ENCODE results near the gene RPS25. TPM values are rescaled to one million over a fixed set of nuclear protein-coding genes. Genes with fewer than 3 reads are reported as not detected.
"Not testable (repeated sequence)": the region's sequence is repeated elsewhere in the genome, so short reads cannot be mapped to it uniquely, and the experiment has no call there.

Gene RPS25
- total RNA-seq, 2 experiments from 2014 or later, result 1,257 to 1,287 TPM

DNA sequence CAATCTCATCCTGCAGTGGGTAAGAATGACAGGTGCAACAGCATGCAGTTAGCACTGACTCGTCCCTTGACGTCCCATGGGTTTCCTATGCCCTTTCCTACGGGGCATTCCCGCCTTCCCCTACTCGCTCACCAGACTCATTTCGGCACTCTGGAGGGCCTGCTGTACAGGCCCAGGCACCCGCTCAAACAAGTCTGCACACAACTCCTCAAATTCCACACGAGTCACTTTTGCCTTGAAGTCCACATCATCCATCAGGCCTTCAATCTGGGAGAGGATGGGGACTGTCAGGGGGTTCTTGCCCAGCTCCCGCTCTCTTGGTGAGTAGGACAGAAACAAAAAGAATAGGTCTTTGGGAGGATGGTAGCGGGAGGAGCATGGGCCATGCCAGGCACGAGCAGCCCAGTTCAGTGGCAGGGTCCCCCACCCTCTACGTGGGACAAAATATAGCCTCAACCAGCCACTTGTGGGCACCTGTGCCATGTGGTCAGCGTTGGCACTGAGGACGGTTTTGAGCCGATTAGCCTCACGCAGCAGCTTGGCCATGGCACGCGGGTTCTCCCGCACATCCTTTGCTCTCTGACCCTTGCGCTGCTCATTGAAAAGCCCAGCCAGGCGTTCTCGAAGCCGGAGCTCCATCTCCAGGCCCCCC is 34.1 kb upstream of the RPS25 start:
- H3K9me3 Mint-ChIP-seq, result no peaks in the 10 kb centered on the region
- H3K4me3 Mint-ChIP-seq, result no peak overlapping the region
- no peak for DNase-seq
- no peaks in the 10 kb centered on the region for H3K27me3 Mint-ChIP-seq
- H3K4me1 Mint-ChIP-seq, result peaks cover 56% of the 10 kb centered on the region
- ChIA-PET POLR2A (interaction anchor here (1.1 to 2.1 kb wide), 3 partner anchors 8 to 42 kb away, joined by 3 to 5 read pairs (median 4); no protein-coding TSS in a partner anchor), CTCF (no interaction called here)
- peaks cover 78% of the 10 kb centered on the region for H3K36me3 Mint-ChIP-seq (ENCODE audit: low read depth)
- H3K27ac Mint-ChIP-seq, result peak overlapping the region; percentile 47

DNA sequence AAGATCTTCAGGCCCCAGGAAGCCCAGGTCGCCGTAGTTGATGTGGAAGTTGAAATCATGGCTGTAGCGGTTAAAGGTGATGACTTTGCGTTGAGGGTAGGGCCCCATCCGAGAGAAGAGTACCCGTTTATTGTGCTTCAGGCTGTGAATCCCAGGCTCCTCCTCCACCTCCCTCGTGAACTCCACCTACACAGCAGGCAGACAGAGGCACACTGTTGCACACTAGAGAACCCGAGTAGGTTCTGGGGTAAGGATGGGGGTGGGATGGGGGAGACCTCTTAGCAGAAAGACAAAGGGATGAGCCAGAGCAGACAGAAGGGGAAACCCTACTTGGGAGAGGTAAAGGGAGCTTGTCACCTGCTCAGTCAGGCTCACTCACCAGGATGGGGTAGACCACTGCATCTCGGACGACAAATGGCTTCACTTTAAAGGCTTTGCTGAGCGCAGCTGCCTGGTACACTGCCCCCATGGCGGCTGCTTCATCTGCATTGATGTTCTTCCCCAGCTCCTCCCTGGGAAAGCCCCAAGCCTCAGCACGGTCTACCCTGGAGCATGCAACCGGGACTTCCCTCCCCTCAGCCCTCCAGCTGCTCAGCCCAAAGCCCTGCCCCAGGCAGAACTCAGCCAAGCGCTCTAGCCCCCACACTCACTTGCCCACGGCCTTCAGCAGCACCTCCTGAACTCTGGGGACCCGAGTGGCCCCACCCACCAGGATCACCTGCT is 33.5 kb upstream of the RPS25 start:
- Mint-ChIP-seq H3K4me1 (peaks cover 56% of the 10 kb centered on the region), H3K9me3 (no peaks in the 10 kb centered on the region), H3K27ac (peak overlapping the region; percentile 47), H3K27me3 (no peaks in the 10 kb centered on the region), H3K36me3 (ENCODE audit: low read depth) (peaks cover 82% of the 10 kb centered on the region), H3K4me3 (no peak overlapping the region)
- POLR2A ChIA-PET, result interaction anchor here (1.1 to 2.1 kb wide), 6 partner anchors 8 to 43 kb away, joined by 3 to 6 read pairs (median 4); partner anchors contain the start of genes TRAPPC4 and VPS11
- DNase-seq, result no peak
- CTCF ChIA-PET, result no interaction called here

DNA sequence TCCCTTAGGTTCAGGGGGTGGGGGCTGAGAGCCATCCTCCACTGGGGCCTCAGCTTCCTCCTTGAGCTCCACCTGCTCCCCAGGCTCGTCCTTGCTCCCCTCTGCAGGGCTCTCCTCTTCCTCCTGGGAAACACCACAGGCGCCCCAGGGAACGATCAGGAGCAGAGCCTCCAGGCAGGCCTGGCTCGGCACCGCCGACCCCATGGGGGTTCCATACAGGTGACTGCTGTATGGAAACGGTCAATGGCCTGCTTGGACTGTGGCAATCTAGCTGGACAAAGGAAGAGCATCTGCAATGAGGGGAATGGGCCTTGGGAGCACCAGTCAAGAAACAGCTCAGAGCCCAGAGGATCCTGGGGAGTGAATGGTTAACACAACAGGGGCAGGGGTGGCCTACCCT is 30.9 kb upstream of the RPS25 start:
- H3K4me3 Mint-ChIP-seq, result no peak overlapping the region
- H3K36me3 Mint-ChIP-seq (ENCODE audit: low read depth), result peaks cover 83% of the 10 kb centered on the region
- ChIA-PET CTCF (no interaction called here), POLR2A (interaction anchor here (1.4 to 2.0 kb wide), 2 partner anchors 19 to 29 kb away, joined by 4 to 7 read pairs; partner anchors contain the start of gene VPS11)
- DNase-seq, result no peak
- H3K27ac Mint-ChIP-seq, result no peak overlapping the region
- H3K27me3 Mint-ChIP-seq, result no peaks in the 10 kb centered on the region
- H3K4me1 Mint-ChIP-seq, result peaks cover 33% of the 10 kb centered on the region
- H3K9me3 Mint-ChIP-seq, result no peaks in the 10 kb centered on the region

DNA sequence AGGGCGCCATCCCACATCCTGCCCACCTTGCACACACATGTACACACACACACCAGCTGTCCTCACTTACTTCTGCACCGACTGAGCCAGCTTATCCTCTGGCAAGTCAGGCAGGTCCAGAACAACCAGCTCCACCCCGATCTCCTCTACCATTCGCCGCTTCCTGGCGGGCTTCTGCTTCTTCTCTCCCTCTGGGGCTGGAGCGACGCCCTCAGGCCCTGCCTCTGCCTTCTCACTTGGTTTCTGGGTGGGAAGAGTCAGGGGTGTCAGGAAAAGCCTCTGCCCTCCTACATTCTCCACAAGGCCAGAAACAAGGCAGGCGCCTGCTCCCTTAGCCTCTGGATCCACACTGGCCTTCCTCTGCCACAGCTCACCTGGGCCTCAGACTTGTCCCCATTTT is 30.5 kb upstream of the RPS25 start:
- peaks cover 80% of the 10 kb centered on the region for H3K36me3 Mint-ChIP-seq (ENCODE audit: low read depth)
- H3K27ac Mint-ChIP-seq, result no peak overlapping the region
- peaks cover 29% of the 10 kb centered on the region for H3K4me1 Mint-ChIP-seq
- DNase-seq, result no peak
- H3K27me3 Mint-ChIP-seq, result no peaks in the 10 kb centered on the region
- CTCF ChIA-PET, result interaction anchor here (1.1 to 1.4 kb wide), 2 partner anchors 17 to 359 kb away, joined by 3 to 4 read pairs; no protein-coding TSS in a partner anchor
- no peaks in the 10 kb centered on the region for H3K9me3 Mint-ChIP-seq
- POLR2A ChIA-PET, result interaction anchor here (1.4 to 2.6 kb wide), 3 partner anchors 8 to 29 kb away, joined by 4 to 16 read pairs (median 7); partner anchors contain the start of genes HYOU1 and VPS11
- H3K4me3 Mint-ChIP-seq, result no peak overlapping the region

DNA sequence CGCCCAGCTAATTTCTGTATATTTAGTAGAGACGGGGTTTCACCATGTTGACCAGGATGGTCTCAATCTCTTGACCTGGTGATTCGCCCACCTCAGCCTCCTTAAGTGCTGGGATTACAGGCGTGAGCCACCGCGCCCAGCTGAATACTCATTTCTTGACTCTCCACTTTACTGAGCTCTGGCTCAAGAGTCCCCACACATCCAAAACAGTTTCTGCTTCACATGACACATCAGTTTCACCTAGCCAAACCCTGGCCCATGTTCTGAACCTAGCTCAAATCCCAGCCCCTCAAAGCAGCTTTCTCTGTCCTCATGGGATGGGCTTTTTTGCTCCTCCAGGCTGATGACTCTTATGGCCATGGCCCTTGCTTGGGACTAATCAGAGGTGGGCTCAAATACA is 29.1 kb upstream of the RPS25 start:
- POLR2A ChIA-PET, result interaction anchor here (2.0 to 2.6 kb wide), 3 partner anchors 9 to 27 kb away, joined by 4 to 16 read pairs (median 6); partner anchors contain the start of genes HYOU1 and SLC37A4
- H3K4me1 Mint-ChIP-seq, result peaks cover 18% of the 10 kb centered on the region
- H3K4me3 Mint-ChIP-seq, result no peak overlapping the region
- DNase-seq, result no peak
- no peak overlapping the region for H3K27ac Mint-ChIP-seq
- peaks cover 68% of the 10 kb centered on the region for H3K36me3 Mint-ChIP-seq (ENCODE audit: low read depth)
- CTCF ChIA-PET, result interaction anchor here (0.8 to 1.4 kb wide), 2 partner anchors 9 to 357 kb away, joined by 3 to 4 read pairs; no protein-coding TSS in a partner anchor
- no peaks in the 10 kb centered on the region for H3K27me3 Mint-ChIP-seq
- no peaks in the 10 kb centered on the region for H3K9me3 Mint-ChIP-seq

DNA sequence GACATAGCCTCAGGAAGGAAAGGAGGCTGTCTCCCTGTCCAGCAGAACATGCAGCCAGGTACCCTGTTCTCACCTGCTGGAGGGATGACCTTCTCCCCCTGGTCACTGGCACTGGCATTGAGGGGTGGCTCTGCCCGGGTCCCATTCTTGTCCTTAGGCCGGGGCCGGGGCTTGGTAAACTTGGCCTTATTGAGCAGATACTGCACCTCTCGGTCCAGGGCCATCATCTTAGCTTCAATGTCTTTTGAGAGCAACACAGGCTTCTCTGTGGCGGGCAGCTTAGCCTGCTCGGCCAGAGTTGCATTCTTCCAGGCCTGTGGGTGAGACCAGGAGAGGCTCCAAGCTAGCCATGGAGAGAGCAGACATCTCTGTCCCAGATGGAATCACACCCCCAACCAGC is 28.3 kb upstream of the RPS25 start:
- no peaks in the 10 kb centered on the region for H3K9me3 Mint-ChIP-seq
- CTCF ChIA-PET, result interaction anchor here (0.6 to 0.8 kb wide), 3 partner anchors 8 to 57 kb away, joined by 3 to 4 read pairs (median 3); no protein-coding TSS in a partner anchor
- POLR2A ChIA-PET, result interaction anchor here (1.0 to 2.6 kb wide), 3 partner anchors 10 to 49 kb away, joined by 4 to 16 read pairs (median 6); partner anchors contain the start of genes CENATAC, HYOU1 and SLC37A4
- no peak overlapping the region for H3K27ac Mint-ChIP-seq
- peaks cover 63% of the 10 kb centered on the region for H3K36me3 Mint-ChIP-seq (ENCODE audit: low read depth)
- H3K4me1 Mint-ChIP-seq, result peaks cover 17% of the 10 kb centered on the region
- H3K27me3 Mint-ChIP-seq, result no peaks in the 10 kb centered on the region
- no peak for DNase-seq
- H3K4me3 Mint-ChIP-seq, result no peak overlapping the region

DNA sequence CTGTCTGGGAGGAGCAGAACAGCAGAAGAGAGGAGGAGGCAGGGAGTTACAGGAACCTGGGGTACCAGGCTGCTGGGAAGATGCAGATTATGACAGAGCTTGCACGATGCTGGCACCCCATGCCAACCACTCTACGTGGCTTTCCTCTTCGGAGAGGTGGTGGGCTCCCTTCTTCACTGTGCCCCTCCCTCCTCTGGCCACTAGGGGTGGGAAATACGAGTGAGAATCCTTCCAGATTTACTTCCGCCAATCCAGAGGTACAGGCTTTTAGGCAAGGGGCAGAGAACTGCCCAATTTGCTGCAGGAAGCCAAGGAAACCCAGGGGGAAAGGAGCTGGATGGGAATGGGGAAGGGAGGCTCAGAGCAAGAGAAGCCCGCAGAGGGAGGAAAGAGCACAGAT is 26.6 kb upstream of the RPS25 start:
- no peak for DNase-seq
- Mint-ChIP-seq H3K36me3 (ENCODE audit: low read depth) (peaks cover 51% of the 10 kb centered on the region), H3K27ac (no peak overlapping the region), H3K27me3 (no peaks in the 10 kb centered on the region), H3K4me3 (no peak overlapping the region), H3K9me3 (no peaks in the 10 kb centered on the region), H3K4me1 (peaks cover 10% of the 10 kb centered on the region)
- POLR2A ChIA-PET, result interaction anchor here (0.9 to 1.4 kb wide), 2 partner anchors 12 to 26 kb away, joined by 3 read pairs; no protein-coding TSS in a partner anchor
- CTCF ChIA-PET, result no interaction called here

DNA sequence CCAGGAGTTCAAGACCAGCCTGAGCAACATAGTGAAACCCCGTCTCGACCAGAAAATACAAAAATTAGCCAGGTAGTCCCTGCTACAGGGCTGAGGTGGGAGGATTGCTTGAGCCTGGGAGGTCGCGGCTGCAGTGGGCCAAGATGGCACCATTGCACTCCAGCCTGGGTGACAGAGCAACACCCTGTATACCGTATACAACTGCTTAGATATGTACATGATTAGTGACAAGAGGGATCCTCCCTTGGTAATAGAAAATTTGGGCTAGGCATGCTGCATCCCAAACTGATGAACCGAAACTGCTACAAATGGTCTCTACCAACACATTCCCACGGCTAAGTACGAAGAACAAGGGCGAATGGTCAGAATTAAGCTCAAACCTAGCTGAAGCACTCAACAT is 24.8 kb upstream of the RPS25 start:
- Mint-ChIP-seq H3K36me3 (ENCODE audit: low read depth) (peaks cover 34% of the 10 kb centered on the region), H3K4me3 (no peak overlapping the region), H3K27me3 (peaks cover 2% of the 10 kb centered on the region), H3K9me3 (no peaks in the 10 kb centered on the region), H3K4me1 (peaks cover 4% of the 10 kb centered on the region), H3K27ac (no peak overlapping the region)
- POLR2A ChIA-PET, result interaction anchor here (1.1 to 1.5 kb wide), 3 partner anchors 9 to 25 kb away, joined by 3 to 5 read pairs (median 5); partner anchors contain the start of genes HYOU1 and VPS11
- CTCF ChIA-PET, result interaction anchor here (1.3 kb wide), 1 partner anchor 10 kb away, joined by 3 read pairs; no protein-coding TSS in a partner anchor
- no peak for DNase-seq

DNA sequence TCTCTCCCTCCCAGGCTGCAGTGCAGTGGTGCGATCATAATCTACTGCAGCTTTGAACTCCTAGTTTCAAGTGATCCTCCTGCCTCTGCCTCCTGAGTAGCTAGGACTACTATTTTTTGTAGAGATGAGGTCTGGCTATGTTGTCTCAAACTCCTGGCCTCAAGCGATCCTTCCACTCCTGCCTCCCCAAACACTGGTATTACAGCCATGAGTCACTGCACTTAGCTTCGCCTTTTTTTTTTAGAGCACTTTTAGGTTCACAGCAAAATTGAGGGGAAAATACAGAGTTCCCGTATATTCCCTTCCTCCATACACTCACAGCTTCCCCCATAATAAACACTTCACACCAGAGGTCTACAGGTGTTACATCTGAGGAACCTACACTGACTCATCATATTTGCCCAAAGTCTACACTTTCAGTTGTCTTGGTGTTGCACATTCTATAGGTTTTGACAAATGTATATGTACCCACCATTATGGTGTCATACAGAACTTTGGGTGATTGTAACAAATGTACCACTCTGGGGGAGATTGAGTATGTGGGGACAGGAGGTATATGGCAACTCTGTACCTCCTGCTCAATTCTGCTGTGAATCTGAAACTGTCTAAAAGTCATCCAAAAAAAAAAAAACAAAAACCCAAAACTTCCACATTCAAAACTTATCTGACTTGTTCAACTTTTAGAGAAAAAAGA is 23.8 kb upstream of the RPS25 start:
- CTCF ChIA-PET, result interaction anchor here (0.7 to 1.3 kb wide), 4 partner anchors 9 to 15 kb away, joined by 3 to 5 read pairs (median 4); no protein-coding TSS in a partner anchor
- POLR2A ChIA-PET, result interaction anchor here (0.6 to 1.5 kb wide), 3 partner anchors 10 to 13 kb away, joined by 3 to 5 read pairs (median 3); no protein-coding TSS in a partner anchor
- H3K4me1 Mint-ChIP-seq, result peaks cover 4% of the 10 kb centered on the region
- no peak overlapping the region for H3K27ac Mint-ChIP-seq
- no peak overlapping the region for H3K4me3 Mint-ChIP-seq
- peaks cover 26% of the 10 kb centered on the region for H3K36me3 Mint-ChIP-seq (ENCODE audit: low read depth)
- H3K27me3 Mint-ChIP-seq, result peaks cover 2% of the 10 kb centered on the region
- no peak for DNase-seq
- H3K9me3 Mint-ChIP-seq, result no peaks in the 10 kb centered on the region

DNA sequence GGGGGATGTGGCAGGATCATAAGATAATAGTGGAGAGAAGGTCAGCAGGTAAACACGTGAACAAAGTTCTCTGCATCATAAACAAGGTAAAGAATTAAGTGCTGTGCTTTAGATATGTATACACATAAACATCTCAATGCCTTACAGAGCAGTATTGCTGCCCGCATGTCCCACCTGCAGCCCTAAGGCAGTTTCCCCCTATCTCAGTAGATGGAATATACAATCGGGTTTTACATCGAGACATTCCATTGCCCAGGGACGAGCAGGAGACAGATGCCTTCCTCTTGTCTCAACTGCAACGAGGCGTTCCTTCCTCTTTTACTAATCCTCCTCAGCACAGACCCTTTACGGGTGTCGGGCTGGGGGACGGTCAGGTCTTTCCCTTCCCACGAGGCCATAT is 21.3 kb upstream of the RPS25 start:
- H3K27ac Mint-ChIP-seq; H3K4me1 Mint-ChIP-seq; H3K9me3 Mint-ChIP-seq; H3K36me3 Mint-ChIP-seq (ENCODE audit: low read depth); H3K4me3 Mint-ChIP-seq; H3K27me3 Mint-ChIP-seq; DNase-seq: not testable (repeated sequence)
- CTCF ChIA-PET, result interaction anchor here (1.5 kb wide), 1 partner anchor 17 kb away, joined by 4 read pairs; no protein-coding TSS in a partner anchor
- POLR2A ChIA-PET, result interaction anchor here (0.6 to 1.0 kb wide), 3 partner anchors 9 to 20 kb away, joined by 3 to 4 read pairs (median 4); partner anchors contain the start of genes SLC37A4 and TRAPPC4

DNA sequence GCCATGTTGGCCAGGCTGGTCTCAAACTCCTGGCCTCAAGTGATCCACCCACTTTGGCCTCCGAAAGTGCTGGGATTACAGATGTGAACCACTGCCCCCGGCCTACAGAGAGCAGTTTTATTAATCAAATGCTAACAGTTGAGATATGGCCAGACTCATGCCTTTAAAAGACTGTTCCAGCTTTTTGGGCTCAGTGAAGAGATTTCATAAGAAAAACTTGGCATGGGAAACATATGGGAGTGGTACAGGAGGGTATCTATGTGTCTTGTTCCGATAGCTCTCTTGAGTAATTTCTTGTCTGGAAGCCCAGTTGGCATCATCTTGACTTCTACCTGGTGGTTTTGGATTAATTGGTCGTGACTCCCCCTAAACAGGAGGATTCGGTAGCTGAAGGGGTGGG is 20.7 kb upstream of the RPS25 start:
- DNase-seq, result no peak
- H3K27ac Mint-ChIP-seq, result no peak overlapping the region
- no peaks in the 10 kb centered on the region for H3K36me3 Mint-ChIP-seq (ENCODE audit: low read depth)
- H3K4me3 Mint-ChIP-seq, result no peak overlapping the region
- peaks cover 4% of the 10 kb centered on the region for H3K4me1 Mint-ChIP-seq
- CTCF ChIA-PET, result interaction anchor here (0.9 to 1.5 kb wide), 2 partner anchors 8 to 17 kb away, joined by 4 read pairs; no protein-coding TSS in a partner anchor
- no peaks in the 10 kb centered on the region for H3K9me3 Mint-ChIP-seq
- POLR2A ChIA-PET, result interaction anchor here (0.6 to 1.0 kb wide), 3 partner anchors 8 to 20 kb away, joined by 3 to 4 read pairs (median 4); partner anchors contain the start of genes SLC37A4 and TRAPPC4
- peaks cover 2% of the 10 kb centered on the region for H3K27me3 Mint-ChIP-seq

DNA sequence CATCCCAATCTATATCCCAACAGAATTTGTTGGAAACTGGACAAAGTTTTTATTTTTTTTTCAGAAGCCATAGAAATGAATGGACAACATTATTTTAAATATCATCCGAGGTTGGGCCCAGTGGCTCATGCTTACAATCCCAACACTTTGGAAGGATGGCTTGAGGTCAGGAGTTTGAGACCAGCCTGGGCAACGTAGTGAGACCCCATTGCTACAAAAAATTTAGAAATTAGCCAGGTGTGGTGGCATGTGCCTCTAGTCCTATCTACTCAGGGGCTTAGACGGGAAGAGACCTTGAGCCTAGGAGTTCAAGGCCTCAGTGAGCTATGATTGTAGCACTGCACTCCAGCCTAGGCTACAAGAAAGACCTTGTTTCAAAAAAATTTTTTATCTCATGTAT is 16.7 kb upstream of the RPS25 start:
- Mint-ChIP-seq H3K4me1 (peaks cover 7% of the 10 kb centered on the region), H3K9me3 (no peaks in the 10 kb centered on the region)
- POLR2A ChIA-PET, result no interaction called here

More for the DNA sequence above, 16.7 kb upstream of the RPS25 start:
- Mint-ChIP-seq H3K27ac (no peak overlapping the region), H3K4me3 (no peak overlapping the region), H3K36me3 (ENCODE audit: low read depth) (no peaks in the 10 kb centered on the region), H3K27me3 (peaks cover 2% of the 10 kb centered on the region)
- no peak for DNase-seq
- CTCF ChIA-PET, result no interaction called here

Data from activated CD4-positive, alpha-beta memory T cell treated with anti-CD3 and anti-CD28 coated beads, Interleukin-2, amount 10 ng/mL, durations not matched to agents 7 days and 5 days (primary cell).